Stimulated activated CD4-positive, alpha-beta T cell treated with anti-CD3 and anti-CD28 coated beads, Interleukin-1b, Interleukin-23, amount 100 ng/mL, for 1 hour (primary cell): ENCODE data around the gene BEND7.
"Not testable (repeated sequence)": the region's sequence is repeated elsewhere in the genome, so short reads cannot be mapped to it uniquely, and the experiment has no call there.

Experiments used
- DNase-seq, 2 donors: peaks; one replicate each; pipeline ENCODE4 v3.0.0-alpha.2; 2020; ENCODE audit warnings: low read depth in 2 of 2

Gene BEND7

GRCh38 chr10:13483073-13483472, 45.7 kb downstream of the BEND7 start:
- DNase-seq: no peak

- no peak for DNase-seq
Measured at GRCh38 chr10:13481690-13482089, 47.1 kb downstream of the BEND7 start.

GRCh38 chr10:13475124-13475523, 53.7 kb downstream of the BEND7 start:
- DNase-seq: no peak

- DNase-seq: no peak
Measured at GRCh38 chr10:13473986-13474385, 54.8 kb downstream of the BEND7 start.

- DNase-seq: no peak
Measured at GRCh38 chr10:13472359-13472758, 56.5 kb downstream of the BEND7 start.

GRCh38 chr10:13470270-13470669, 58.5 kb downstream of the BEND7 start:
- DNase-seq: no peak

GRCh38 chr10:13462551-13462950, 66.3 kb downstream of the BEND7 start:
- DNase-seq: no peak

GRCh38 chr10:13458687-13459012, 70.2 kb downstream of the BEND7 start:
- DNase-seq: no peak

GRCh38 chr10:13457958-13458686, 70.7 kb downstream of the BEND7 start:
- no peak for DNase-seq

- no peak for DNase-seq
Measured at GRCh38 chr10:13453896-13454295, 74.9 kb downstream of the BEND7 start.

- DNase-seq: no peak
Measured at GRCh38 chr10:13450069-13450468, 78.7 kb downstream of the BEND7 start.

- DNase-seq: no peak
Measured at GRCh38 chr10:13449296-13449695, 79.5 kb downstream of the BEND7 start.

- no peak for DNase-seq
Measured at GRCh38 chr10:13448216-13448615, 80.6 kb downstream of the BEND7 start.

GRCh38 chr10:13445656-13446400, 83.0 kb downstream of the BEND7 start:
- no peak for DNase-seq

- DNase-seq: no peak
Measured at GRCh38 chr10:13441476-13441875, 87.3 kb downstream of the BEND7 start.

- DNase-seq: peak; percentile 21 to 40
Measured at GRCh38 chr10:13440185-13441061, 88.4 kb downstream of the BEND7 start.

GRCh38 chr10:13439313-13440184, 89.3 kb downstream of the BEND7 start:
- DNase-seq: no peak

GRCh38 chr10:13437026-13437555, 91.7 kb downstream of the BEND7 start:
- no peak for DNase-seq

GRCh38 chr10:13427943-13428342, 100.9 kb downstream of the BEND7 start:
- not testable (repeated sequence) for DNase-seq

GRCh38 chr10:13425397-13425796, 103.4 kb downstream of the BEND7 start:
- no peak for DNase-seq

- DNase-seq: no peak
Measured at GRCh38 chr10:13422800-13423199, 106.0 kb downstream of the BEND7 start.
